Measurements from ENCODE around the gene GAS6. TPM values are rescaled to one million over a fixed set of nuclear protein-coding genes. Genes with fewer than 3 reads are reported as not detected.

Gene GAS6
- polyA plus RNA-seq, 1 donor = 48.4 TPM

DNA sequence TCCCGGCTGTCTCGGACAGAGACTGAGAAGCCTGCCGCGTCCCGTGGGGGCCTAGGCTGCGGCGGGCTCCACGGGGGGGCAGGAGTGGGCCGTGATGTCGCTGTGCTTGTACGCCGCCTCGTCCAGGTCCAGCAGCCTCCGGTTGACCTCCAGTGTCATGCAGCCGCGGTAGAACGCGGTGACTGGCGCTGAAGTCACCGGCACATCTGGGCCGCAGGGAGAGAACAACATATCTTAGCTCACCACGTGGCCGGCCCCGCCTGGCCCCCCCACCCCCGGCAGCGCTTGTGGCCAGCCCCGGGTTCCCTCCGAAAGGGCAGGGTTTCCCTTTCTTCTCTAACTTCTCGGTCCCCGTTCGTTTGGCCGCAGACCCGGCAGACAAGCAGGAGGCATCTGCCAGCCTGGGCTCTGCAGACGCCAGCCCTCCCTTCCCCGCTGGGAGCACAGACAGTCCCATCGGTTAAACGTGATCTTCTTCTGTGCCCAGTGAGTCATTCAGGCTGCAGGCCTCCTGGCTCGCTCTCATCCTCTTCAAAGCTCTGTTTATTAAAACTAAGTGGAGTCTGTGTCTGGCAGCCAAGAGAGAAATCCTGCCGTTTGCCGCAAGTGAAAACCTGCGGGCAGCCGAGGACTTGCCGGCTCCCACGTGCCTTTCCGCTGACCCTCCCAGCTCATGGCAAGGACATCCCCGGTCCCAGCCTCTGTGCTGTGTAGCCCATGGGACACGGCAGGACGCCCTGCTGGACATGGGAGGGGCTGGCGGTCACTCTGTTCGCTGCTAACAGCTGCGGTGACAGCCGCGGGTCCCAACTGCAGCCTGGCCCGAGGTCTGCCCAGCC is 42.8 kb downstream of the GAS6 start:
- DNase-seq = peak; percentile 48 to 63
- peaks cover 6% of the 10 kb centered on the region for H3K4me1 ChIP-seq (ENCODE audit: control insufficient read depth, insufficient read depth, low read length)
- no CpG with 5 or more reads among the region's 54 CpGs for WGBS (ENCODE audit: insufficient coverage, low lambda C conversion rate)

DNA sequence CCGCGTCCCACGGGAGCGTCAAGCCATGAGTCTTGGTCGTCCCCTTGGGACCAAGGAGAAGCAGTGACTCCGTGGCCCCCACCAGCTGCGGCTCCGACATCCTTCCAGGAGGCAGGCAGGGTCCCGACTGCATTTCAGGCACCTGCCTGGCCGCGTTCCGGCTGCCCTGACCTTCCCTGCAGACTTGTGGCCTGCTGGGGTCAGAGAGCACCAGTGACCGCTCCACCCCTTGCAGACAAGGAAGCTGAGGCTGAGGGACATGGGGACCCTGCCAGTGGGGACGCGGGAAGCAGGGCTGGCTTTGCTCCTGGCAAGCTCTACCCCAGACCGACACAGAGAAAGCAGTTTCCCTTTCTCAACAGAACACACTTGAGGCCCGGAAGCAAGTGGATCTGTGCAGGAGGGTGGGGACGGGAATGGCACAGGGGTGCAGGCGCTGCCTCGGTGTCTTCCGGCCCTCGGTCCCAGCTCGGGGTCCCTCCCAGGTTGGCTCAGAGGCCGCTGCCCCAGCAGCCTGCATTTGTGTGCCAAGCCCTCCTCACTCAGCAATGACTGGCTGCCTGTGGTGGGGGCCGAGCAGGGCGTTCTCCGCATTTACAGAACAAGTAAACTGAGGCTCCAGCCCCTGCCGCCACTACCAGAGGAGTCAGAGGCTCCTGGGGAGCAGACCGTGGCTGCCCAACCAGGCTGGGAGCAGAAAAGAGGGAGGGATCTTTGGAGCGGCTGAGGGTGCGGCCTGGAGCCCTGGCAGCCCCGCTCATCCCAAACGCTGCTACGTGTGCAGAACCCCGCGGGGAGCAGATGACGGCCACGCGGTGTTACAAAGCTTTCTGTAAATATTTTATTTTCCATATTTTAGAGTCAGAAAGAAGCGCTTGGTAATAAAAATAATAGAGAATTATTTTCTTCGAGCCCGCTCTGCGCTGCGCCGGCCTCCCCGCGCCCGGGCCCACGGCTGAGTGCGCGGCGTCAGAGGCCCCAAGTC is 43.9 kb downstream of the GAS6 start:
- H3K9me3 ChIP-seq (ENCODE audit: control insufficient read depth, low read depth, low read length) = peaks cover 8% of the 10 kb centered on the region

More for the DNA sequence above, 42.8 kb downstream of the GAS6 start:
- H3K27me3 ChIP-seq (ENCODE audit: control insufficient read depth, insufficient read depth, low read length) = no peaks in the 10 kb centered on the region
- no peak overlapping the region for H3K27ac ChIP-seq (ENCODE audit: low read length)
- H3K4me3 ChIP-seq (ENCODE audit: low read length) = peak overlapping the region; percentile 10
- peaks cover 8% of the 10 kb centered on the region for H3K9me3 ChIP-seq (ENCODE audit: control insufficient read depth, low read depth, low read length)
- peaks cover 28% of the 10 kb centered on the region for H3K36me3 ChIP-seq (ENCODE audit: control insufficient read depth, insufficient read depth, low read length)

GRCh38 chr13:113819341-113819730 is 44.5 kb downstream of the GAS6 start:
- H3K27me3 ChIP-seq (ENCODE audit: control insufficient read depth, insufficient read depth, low read length) = no peaks in the 10 kb centered on the region
- DNase-seq = no peak
- no peak overlapping the region for H3K4me3 ChIP-seq (ENCODE audit: low read length)
- no CpG with 5 or more reads among the region's 13 CpGs for WGBS (ENCODE audit: insufficient coverage, low lambda C conversion rate)
- H3K36me3 ChIP-seq (ENCODE audit: control insufficient read depth, insufficient read depth, low read length) = peaks cover 26% of the 10 kb centered on the region
- peaks cover 6% of the 10 kb centered on the region for H3K4me1 ChIP-seq (ENCODE audit: control insufficient read depth, insufficient read depth, low read length)
- peaks cover 8% of the 10 kb centered on the region for H3K9me3 ChIP-seq (ENCODE audit: control insufficient read depth, low read depth, low read length)
- no peak overlapping the region for H3K27ac ChIP-seq (ENCODE audit: low read length)

More for the DNA sequence above, 43.9 kb downstream of the GAS6 start:
- no peak for DNase-seq
- Histone ChIP-seq H3K27ac (ENCODE audit: low read length) (no peak overlapping the region), H3K4me3 (ENCODE audit: low read length) (no peak overlapping the region), H3K27me3 (ENCODE audit: control insufficient read depth, insufficient read depth, low read length) (no peaks in the 10 kb centered on the region), H3K36me3 (ENCODE audit: control insufficient read depth, insufficient read depth, low read length) (peaks cover 28% of the 10 kb centered on the region), H3K4me1 (ENCODE audit: control insufficient read depth, insufficient read depth, low read length) (peaks cover 6% of the 10 kb centered on the region)
- no CpG with 5 or more reads among the region's 52 CpGs for WGBS (ENCODE audit: insufficient coverage, low lambda C conversion rate)

DNA sequence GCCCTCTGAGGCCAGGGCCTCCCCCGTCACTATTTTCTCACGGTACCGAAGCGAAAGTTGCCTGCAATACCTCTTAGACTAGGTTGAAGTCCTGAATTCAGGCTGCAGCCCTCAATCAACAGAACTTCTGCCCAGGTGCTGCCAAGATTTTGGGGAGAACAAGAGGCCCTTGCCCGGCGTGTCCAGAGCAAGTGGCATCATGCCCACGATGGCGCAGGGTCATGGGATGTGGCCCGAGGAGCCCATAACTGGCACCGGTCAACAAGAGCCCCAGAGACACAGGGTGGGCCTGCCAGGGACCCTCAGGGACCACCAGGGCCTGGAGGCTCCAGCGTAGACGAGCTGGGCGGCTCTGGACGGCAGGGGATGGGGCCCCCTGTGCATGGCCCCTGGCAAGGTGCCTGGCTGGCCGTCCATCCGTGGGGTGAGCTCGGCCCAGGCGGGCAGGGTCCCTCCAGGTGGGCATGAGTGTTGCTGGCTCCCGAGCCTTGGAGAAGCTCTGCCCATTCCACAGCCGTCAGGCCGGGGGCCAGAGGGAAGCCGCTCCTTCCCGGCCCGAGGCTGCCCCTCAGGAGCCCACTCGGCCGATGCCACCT is 45.1 kb downstream of the GAS6 start:
- no CpG with 5 or more reads among the region's 26 CpGs for WGBS (ENCODE audit: insufficient coverage, low lambda C conversion rate)
- no peak for DNase-seq
- H3K27me3 ChIP-seq (ENCODE audit: control insufficient read depth, insufficient read depth, low read length) = no peaks in the 10 kb centered on the region
- H3K36me3 ChIP-seq (ENCODE audit: control insufficient read depth, insufficient read depth, low read length) = peaks cover 23% of the 10 kb centered on the region
- H3K4me3 ChIP-seq (ENCODE audit: low read length) = no peak overlapping the region
- peaks cover 6% of the 10 kb centered on the region for H3K4me1 ChIP-seq (ENCODE audit: control insufficient read depth, insufficient read depth, low read length)
- H3K27ac ChIP-seq (ENCODE audit: low read length) = no peak overlapping the region
- peaks cover 8% of the 10 kb centered on the region for H3K9me3 ChIP-seq (ENCODE audit: control insufficient read depth, low read depth, low read length)

- WGBS (ENCODE audit: insufficient coverage, low lambda C conversion rate) = no CpG with 5 or more reads among the region's 60 CpGs
- Histone ChIP-seq H3K4me1 (ENCODE audit: control insufficient read depth, insufficient read depth, low read length) (peaks cover 6% of the 10 kb centered on the region), H3K36me3 (ENCODE audit: control insufficient read depth, insufficient read depth, low read length) (peaks cover 18% of the 10 kb centered on the region), H3K27me3 (ENCODE audit: control insufficient read depth, insufficient read depth, low read length) (no peaks in the 10 kb centered on the region), H3K9me3 (ENCODE audit: control insufficient read depth, low read depth, low read length) (peaks cover 8% of the 10 kb centered on the region), H3K4me3 (ENCODE audit: low read length) (no peak overlapping the region), H3K27ac (ENCODE audit: low read length) (no peak overlapping the region)
- DNase-seq = no peak
These were observed 45.8 kb downstream of the GAS6 start for GRCh38 chr13:113817860-113818691.

GRCh38 chr13:113816946-113817859 is 46.7 kb downstream of the GAS6 start:
- 40% methylated on average over 1 of the region's 24 CpGs for WGBS (ENCODE audit: insufficient coverage, low lambda C conversion rate)
- H3K4me1 ChIP-seq (ENCODE audit: control insufficient read depth, insufficient read depth, low read length) = peaks cover 6% of the 10 kb centered on the region

GRCh38 chr13:113816254-113816929 is 47.5 kb downstream of the GAS6 start:
- H3K27me3 ChIP-seq (ENCODE audit: control insufficient read depth, insufficient read depth, low read length) = no peaks in the 10 kb centered on the region

More at GRCh38 chr13:113816946-113817859, 46.7 kb downstream of the GAS6 start:
- Histone ChIP-seq H3K9me3 (ENCODE audit: control insufficient read depth, low read depth, low read length) (peaks cover 8% of the 10 kb centered on the region), H3K36me3 (ENCODE audit: control insufficient read depth, insufficient read depth, low read length) (peaks cover 11% of the 10 kb centered on the region), H3K27ac (ENCODE audit: low read length) (no peak overlapping the region), H3K4me3 (ENCODE audit: low read length) (no peak overlapping the region), H3K27me3 (ENCODE audit: control insufficient read depth, insufficient read depth, low read length) (no peaks in the 10 kb centered on the region)
- DNase-seq = peak; percentile 78 to 86

GRCh38 chr13:113815151-113816058 is 48.5 kb downstream of the GAS6 start:
- 80% methylated on average over 1 of the region's 42 CpGs for WGBS (ENCODE audit: insufficient coverage, low lambda C conversion rate)

More at GRCh38 chr13:113816254-113816929, 47.5 kb downstream of the GAS6 start:
- WGBS (ENCODE audit: insufficient coverage, low lambda C conversion rate) = no CpG with 5 or more reads among the region's 25 CpGs
- no peak for DNase-seq
- Histone ChIP-seq H3K27ac (ENCODE audit: low read length) (no peak overlapping the region), H3K36me3 (ENCODE audit: control insufficient read depth, insufficient read depth, low read length) (peaks cover 3% of the 10 kb centered on the region), H3K9me3 (ENCODE audit: control insufficient read depth, low read depth, low read length) (peaks cover 4% of the 10 kb centered on the region), H3K4me1 (ENCODE audit: control insufficient read depth, insufficient read depth, low read length) (peaks cover 2% of the 10 kb centered on the region), H3K4me3 (ENCODE audit: low read length) (no peak overlapping the region)

More at GRCh38 chr13:113815151-113816058, 48.5 kb downstream of the GAS6 start:
- Histone ChIP-seq H3K27me3 (ENCODE audit: control insufficient read depth, insufficient read depth, low read length) (no peaks in the 10 kb centered on the region), H3K9me3 (ENCODE audit: control insufficient read depth, low read depth, low read length) (no peaks in the 10 kb centered on the region), H3K4me3 (ENCODE audit: low read length) (no peak overlapping the region), H3K4me1 (ENCODE audit: control insufficient read depth, insufficient read depth, low read length) (no peaks in the 10 kb centered on the region), H3K27ac (ENCODE audit: low read length) (no peak overlapping the region), H3K36me3 (ENCODE audit: control insufficient read depth, insufficient read depth, low read length) (no peaks in the 10 kb centered on the region)
- no peak for DNase-seq

All from large intestine (tissue), 3 donors.